GM12874 (cell line): Measurements from ENCODE around the gene GYS2.

Experiments
- CTCF ChIP-seq: IDR thresholded peaks from 2 replicates; pipeline ENCODE4 v1.5.1; 2011; ENCODE audit warnings: low read depth, mild to moderate bottlenecking, control low read depth, low read length, moderate library complexity; ENCODE audit not compliant: insufficient read depth

Gene GYS2

GRCh38 chr12:21546716-21547115 lies 57.9 kb downstream of the GYS2 start:
- no peak for TF ChIP-seq CTCF

DNA sequence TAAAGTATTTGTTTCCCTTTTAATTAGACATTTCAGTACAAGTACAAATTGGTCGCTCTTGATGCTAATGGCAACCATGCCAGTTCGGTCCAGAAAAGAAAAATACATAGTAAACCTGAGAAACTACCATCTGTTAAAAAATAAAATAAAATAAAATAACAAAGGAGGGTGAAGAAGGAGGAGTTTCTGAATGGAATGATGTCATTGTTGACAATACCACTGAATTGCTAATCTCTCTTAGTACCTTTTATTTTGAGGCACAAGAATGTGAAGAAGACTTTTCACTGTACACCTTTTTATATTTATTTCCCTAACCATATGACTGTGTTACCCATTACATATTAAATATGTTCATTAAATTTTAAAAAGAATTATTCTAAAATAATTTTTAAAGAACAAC lies 59.1 kb downstream of the GYS2 start:
- no peak for TF ChIP-seq CTCF

DNA sequence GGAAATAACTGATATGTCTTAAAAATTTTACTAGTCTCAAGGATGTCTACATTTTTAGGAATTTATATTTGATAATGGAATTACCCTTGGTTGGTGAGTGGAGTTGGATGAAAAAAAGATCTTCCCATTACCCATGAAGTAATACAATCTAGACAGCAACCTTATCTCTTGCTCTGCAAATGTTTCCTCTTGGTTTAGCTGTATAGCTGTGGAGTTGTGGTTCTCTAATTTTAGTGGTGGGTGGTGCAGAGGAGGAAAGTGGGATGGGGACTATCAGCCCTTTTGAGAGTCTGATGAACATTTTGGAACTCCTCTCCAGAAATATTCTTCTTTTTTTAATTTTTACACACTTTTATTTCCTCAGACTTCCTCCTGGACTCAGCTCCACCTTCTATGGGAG lies 61.5 kb downstream of the GYS2 start:
- TF ChIP-seq CTCF, result no peak

GRCh38 chr12:21542403-21542802 lies 62.2 kb downstream of the GYS2 start:
- TF ChIP-seq CTCF, result no peak

- TF ChIP-seq CTCF, result no peak
Observed at GRCh38 chr12:21541773-21542172, 62.9 kb downstream of the GYS2 start.

DNA sequence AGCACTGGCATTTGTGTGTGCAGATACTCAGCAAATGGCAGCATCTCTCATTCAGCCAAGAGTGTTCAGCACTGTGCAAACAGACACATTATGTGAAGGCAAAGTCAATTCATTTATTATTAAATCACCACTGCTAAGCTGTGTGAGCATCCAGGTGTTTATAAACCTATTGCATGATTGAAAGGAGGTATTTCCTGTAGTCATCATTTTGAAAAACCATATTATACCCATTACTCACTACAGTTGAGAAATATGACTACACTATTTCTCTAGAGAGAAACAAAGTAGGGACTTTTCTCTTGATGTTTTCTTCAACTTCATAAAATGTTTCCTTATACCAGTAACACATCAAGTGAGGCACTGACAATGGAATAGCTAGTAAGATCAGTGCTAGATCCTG lies 64.8 kb downstream of the GYS2 start:
- TF ChIP-seq CTCF, result no peak

- TF ChIP-seq CTCF, result no peak
Observed at GRCh38 chr12:21538061-21538653, 66.5 kb downstream of the GYS2 start.

DNA sequence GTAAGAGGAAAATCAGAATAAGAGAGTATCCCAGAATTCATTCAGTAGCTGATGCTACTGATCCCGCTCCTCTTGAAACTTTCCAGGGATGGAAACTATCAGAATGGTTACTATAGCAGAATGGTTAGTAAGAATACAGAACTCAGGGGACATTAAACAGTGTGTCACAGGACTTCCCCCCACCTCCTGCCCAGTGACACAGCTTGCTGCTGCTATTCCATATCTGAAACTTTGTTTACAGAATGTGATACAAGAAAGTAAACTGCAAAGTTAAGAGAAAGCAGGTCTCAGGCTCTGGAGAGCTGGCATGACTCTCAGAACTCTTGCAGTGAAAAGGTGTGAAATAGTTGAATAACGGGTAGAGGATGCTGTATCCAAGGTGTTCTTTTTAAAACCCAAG lies 75.2 kb downstream of the GYS2 start:
- TF ChIP-seq CTCF, result no peak
